Thoracic aorta (tissue), 2 donors: ENCODE data around the gene SLC51A. TPM values are rescaled to one million over a fixed set of nuclear protein-coding genes. Genes with fewer than 3 reads are reported as not detected.

Experiments used
- ATAC-seq: fragments of 150-250 bp; one replicate; pipeline ENCODE4 v1.8.0; 2017; ENCODE audit warnings: low read depth; ENCODE audit not compliant: insufficient number of reproducible peaks, low FRiP score
- DNase-seq: peaks from one replicate; pipeline ENCODE4 v3.0.0-alpha.2; 2020; ENCODE audit warnings: low spot score
- H3K27ac ChIP-seq, 2 donors: fragments of 200-600 bp; sonication (generic); 1 replicate in 1 of 2; 2 replicates in 1 of 2; pipeline ENCODE4 v1.5.1; 2016; ENCODE audit warnings: mild to moderate bottlenecking in 2 of 2, moderate library complexity in 2 of 2
- H3K27me3 ChIP-seq: fragments of 200-600 bp; sonication (generic); replicated peaks from 2 replicates; pipeline ENCODE4 v1.6.0; 2016; ENCODE audit warnings: mild to moderate bottlenecking; ENCODE audit not compliant: insufficient read depth
- H3K36me3 ChIP-seq: fragments of 200-600 bp; sonication (generic); one replicate; pipeline ENCODE4 v1.5.1; 2016
- H3K4me1 ChIP-seq, 2 donors: fragments of 200-600 bp; sonication (generic); 1 replicate in 1 of 2; 2 replicates in 1 of 2; pipeline versions ENCODE4 v1.5.1 to v1.6.0; 2016; ENCODE audit warnings: low read depth in 2 of 2, mild to moderate bottlenecking in 1 of 2; ENCODE audit not compliant: control insufficient read depth in 1 of 2
- H3K4me3 ChIP-seq: fragments of 200-600 bp; sonication (generic); 2 replicates; pipeline ENCODE4 v1.5.1; 2016; ENCODE audit warnings: mild to moderate bottlenecking
- H3K9me3 ChIP-seq: fragments of 200-600 bp; sonication (generic); 2 replicates; pipeline ENCODE4 v1.5.1; 2016
- CTCF ChIP-seq: fragments of 200-600 bp; sonication (generic); IDR thresholded peaks from one replicate; pipeline ENCODE4 v1.5.1; 2019; ENCODE audit warnings: antibody characterized with exemption
- total RNA-seq, 2 donors: library from RNA; depleted of rRNA; stranded (reverse); fragments of >200 nt; gene quantifications; one replicate each; pipeline versions ENCODE4 v1.1.0 to v1.2.3, GENCODE V29; 2016

Gene SLC51A
- total RNA-seq, 2 donors from 2014 or later, result not detected

DNA sequence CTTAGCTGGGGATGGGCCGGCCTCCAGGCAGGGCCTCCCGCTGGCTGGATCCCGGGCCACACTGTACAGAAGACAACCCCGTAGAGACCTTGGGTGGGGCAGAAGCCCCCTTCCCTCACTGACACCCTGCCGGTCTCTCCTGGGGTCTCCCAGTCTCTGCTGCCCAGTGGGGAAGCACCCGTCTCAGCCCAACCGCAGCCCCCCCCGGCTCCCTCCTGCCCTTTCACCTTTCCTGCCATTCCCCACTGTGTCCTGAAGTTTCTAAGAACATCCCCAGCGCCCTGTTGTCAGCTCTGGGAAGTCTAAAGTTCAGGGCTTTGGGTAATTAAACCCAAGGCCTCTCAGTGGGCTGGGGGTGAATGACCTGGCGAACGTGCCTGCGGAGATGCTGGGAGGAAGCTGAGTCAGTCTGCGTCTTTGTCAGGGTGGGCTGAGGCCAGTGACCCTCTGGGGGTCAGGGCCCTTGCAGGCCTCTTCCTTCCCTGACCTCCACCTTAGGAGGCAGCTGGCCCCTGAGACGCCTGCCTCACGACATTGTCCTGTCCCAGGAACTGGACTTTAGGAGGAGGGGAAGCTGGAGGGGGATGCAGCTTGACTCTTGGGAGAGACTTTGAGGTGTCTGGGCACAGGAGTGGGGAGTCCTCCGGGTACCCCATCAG, 1.4 kb upstream of the SLC51A start:
- peaks cover 0 to 7% of the 10 kb centered on the region in 2 donors for H3K4me1 ChIP-seq
- TF ChIP-seq CTCF, result no peak
- H3K27me3 ChIP-seq, result no peaks in the 10 kb centered on the region
- H3K27ac ChIP-seq, result no peak overlapping the region
- ATAC-seq (no peak), DNase-seq (no peak)
- no peak overlapping the region for H3K4me3 ChIP-seq
- no peaks in the 10 kb centered on the region for H3K36me3 ChIP-seq
- H3K9me3 ChIP-seq, result no peaks in the 10 kb centered on the region

GRCh38 chr3:196215493-196216020, 777 bp upstream of the SLC51A start:
- Histone ChIP-seq H3K36me3 (no peaks in the 10 kb centered on the region), H3K27me3 (no peaks in the 10 kb centered on the region), H3K4me3 (no peak overlapping the region), H3K27ac (no peak overlapping the region), H3K4me1 (peaks cover 0 to 9% of the 10 kb centered on the region in 2 donors), H3K9me3 (no peaks in the 10 kb centered on the region)
- TF ChIP-seq CTCF, result no peak
- no peak for ATAC-seq
- no peak for DNase-seq

- no peak for TF ChIP-seq CTCF
Measured at GRCh38 chr3:196216681-196217211, 412 bp downstream of the SLC51A start.

GRCh38 chr3:196217307-196218154, 1.2 kb downstream of the SLC51A start:
- no peak for DNase-seq
- H3K9me3 ChIP-seq, result no peaks in the 10 kb centered on the region

More at GRCh38 chr3:196216681-196217211, 412 bp downstream of the SLC51A start:
- H3K27ac ChIP-seq, result no peak overlapping the region
- ATAC-seq, result no peak
- H3K9me3 ChIP-seq, result no peaks in the 10 kb centered on the region
- H3K4me3 ChIP-seq, result no peak overlapping the region
- no peaks in the 10 kb centered on the region for H3K27me3 ChIP-seq
- DNase-seq, result no peak
- H3K36me3 ChIP-seq, result no peaks in the 10 kb centered on the region
- H3K4me1 ChIP-seq, result peaks cover 0 to 9% of the 10 kb centered on the region in 2 donors

More at GRCh38 chr3:196217307-196218154, 1.2 kb downstream of the SLC51A start:
- ATAC-seq, result no peak
- Histone ChIP-seq H3K27ac (no peak overlapping the region), H3K4me1 (peaks cover 0 to 9% of the 10 kb centered on the region in 2 donors), H3K4me3 (no peak overlapping the region), H3K27me3 (no peaks in the 10 kb centered on the region), H3K36me3 (no peaks in the 10 kb centered on the region)
- TF ChIP-seq CTCF, result no peak
